Stimulated activated CD4-positive, alpha-beta T cell treated with anti-CD3 and anti-CD28 coated beads, Interleukin-4, amount 100 ng/mL, for 24 hours (primary cell): ENCODE measurements around the gene ZNF793.

Source experiments
- DNase-seq: peaks from one replicate; pipeline ENCODE4 v3.0.0-alpha.2; 2020

ZNF793 gene

GRCh38 chr19:37572203-37572602, 65.5 kb downstream of the ZNF793 start:
- no peak for DNase-seq

DNA sequence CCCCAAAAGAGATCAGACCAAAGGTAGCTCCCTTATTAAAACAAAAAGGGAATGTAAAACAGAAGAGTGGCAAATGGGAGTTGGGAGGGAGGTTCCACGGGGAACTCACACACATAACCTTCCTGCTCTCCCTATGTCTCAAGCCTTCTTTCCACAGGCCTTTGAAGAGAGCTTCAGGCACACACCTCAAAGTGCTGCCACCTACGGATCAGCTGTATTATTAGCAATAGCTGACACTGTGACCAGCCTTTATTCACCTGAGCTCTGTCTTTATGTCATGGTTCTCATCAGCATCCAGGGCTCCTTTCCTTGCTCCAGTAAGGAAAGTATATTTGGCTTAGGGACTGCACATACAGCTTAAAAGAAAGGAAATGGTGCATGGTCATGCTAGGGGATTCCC, 76.6 kb downstream of the ZNF793 start:
- DNase-seq, result no peak
